ENCODE data around the gene HSPG2.
"Not testable (repeated sequence)": the region's sequence is repeated elsewhere in the genome, so short reads cannot be mapped to it uniquely, and the experiment has no call there.

The HSPG2 gene

GRCh38 chr1:21950734-21951133 lies 13.6 kb upstream of the HSPG2 start:
- Histone ChIP-seq H3K27me3 (ENCODE audit: control insufficient read depth, insufficient read depth, low read length) (no peaks in the 10 kb centered on the region), H3K4me2 (ENCODE audit: low read length) (no peak overlapping the region), H3K27ac (no peak overlapping the region), H3K9ac (no peak overlapping the region), H3K79me2 (no peaks in the 10 kb centered on the region), H3K4me1 (no peaks in the 10 kb centered on the region), H3K4me3 (ENCODE audit: low read depth, low read length) (no peak overlapping the region), H2AFZ (no peak overlapping the region), H3K36me3 (ENCODE audit: control insufficient read depth, insufficient read depth, low read length) (no peaks in the 10 kb centered on the region), H3K9me3 (ENCODE audit: control insufficient read depth, low read length) (no peaks in the 10 kb centered on the region)
- no peak for TF ChIP-seq CTCF (IDR thresholded peaks at IDR 0.05)

- no peaks in the 10 kb centered on the region for H3K27me3 ChIP-seq (ENCODE audit: control insufficient read depth, insufficient read depth, low read length)
- no peak overlapping the region for H3K4me3 ChIP-seq (ENCODE audit: low read depth, low read length)
- H3K36me3 ChIP-seq (ENCODE audit: control insufficient read depth, insufficient read depth, low read length), result no peaks in the 10 kb centered on the region
- no peak for TF ChIP-seq CTCF (IDR thresholded peaks at IDR 0.05)
- H3K4me1 ChIP-seq, result no peaks in the 10 kb centered on the region
- no peak overlapping the region for H3K27ac ChIP-seq
- no peaks in the 10 kb centered on the region for H3K9me3 ChIP-seq (ENCODE audit: control insufficient read depth, low read length)
- no peak overlapping the region for H2AFZ ChIP-seq
- H3K4me2 ChIP-seq (ENCODE audit: low read length), result no peak overlapping the region
- H3K79me2 ChIP-seq, result no peaks in the 10 kb centered on the region
- no peak overlapping the region for H3K9ac ChIP-seq
Observed at GRCh38 chr1:21946836-21947587, 9.9 kb upstream of the HSPG2 start.

- Histone ChIP-seq H3K4me3 (ENCODE audit: low read depth, low read length) (no peak overlapping the region), H3K9ac (no peak overlapping the region), H3K9me3 (ENCODE audit: control insufficient read depth, low read length) (no peaks in the 10 kb centered on the region), H3K27ac (no peak overlapping the region), H3K4me1 (no peaks in the 10 kb centered on the region), H3K4me2 (ENCODE audit: low read length) (no peak overlapping the region), H3K36me3 (ENCODE audit: control insufficient read depth, insufficient read depth, low read length) (no peaks in the 10 kb centered on the region), H3K79me2 (no peaks in the 10 kb centered on the region), H2AFZ (no peak overlapping the region), H3K27me3 (ENCODE audit: control insufficient read depth, insufficient read depth, low read length) (no peaks in the 10 kb centered on the region)
- TF ChIP-seq CTCF (IDR thresholded peaks at IDR 0.05), result no peak
Observed at GRCh38 chr1:21944733-21945073, 7.6 kb upstream of the HSPG2 start.

- not testable (repeated sequence) for H3K9ac ChIP-seq; H3K79me2 ChIP-seq; H3K9me3 ChIP-seq (ENCODE audit: control insufficient read depth, low read length); H2AFZ ChIP-seq; H3K4me1 ChIP-seq; H3K4me2 ChIP-seq (ENCODE audit: low read length); H3K4me3 ChIP-seq (ENCODE audit: low read depth, low read length); H3K36me3 ChIP-seq (ENCODE audit: control insufficient read depth, insufficient read depth, low read length); H3K27me3 ChIP-seq (ENCODE audit: control insufficient read depth, insufficient read depth, low read length); H3K27ac ChIP-seq
Observed at GRCh38 chr1:21942959-21943640, 6.0 kb upstream of the HSPG2 start.

- no peaks in the 10 kb centered on the region for H3K27me3 ChIP-seq (ENCODE audit: control insufficient read depth, insufficient read depth, low read length)
- no peaks in the 10 kb centered on the region for H3K79me2 ChIP-seq
- H2AFZ ChIP-seq, result no peak overlapping the region
- H3K4me2 ChIP-seq (ENCODE audit: low read length), result no peak overlapping the region
- no peaks in the 10 kb centered on the region for H3K9me3 ChIP-seq (ENCODE audit: control insufficient read depth, low read length)
- no peak for TF ChIP-seq CTCF (IDR thresholded peaks at IDR 0.05)
- H3K4me3 ChIP-seq (ENCODE audit: low read depth, low read length), result no peak overlapping the region
- no peak overlapping the region for H3K9ac ChIP-seq
- no peaks in the 10 kb centered on the region for H3K4me1 ChIP-seq
- no peak overlapping the region for H3K27ac ChIP-seq
- H3K36me3 ChIP-seq (ENCODE audit: control insufficient read depth, insufficient read depth, low read length), result no peaks in the 10 kb centered on the region
Observed at GRCh38 chr1:21942464-21942863, 5.4 kb upstream of the HSPG2 start.
